B cell (primary cell): ENCODE measurements around the gene CXCR3. TPM values are rescaled to one million over a fixed set of nuclear protein-coding genes. Genes with fewer than 3 reads are reported as not detected.
A peak's percentile ranks its signal among the peaks of the same experiment; 100 is the strongest.

Source experiments
- ATAC-seq: fragments of 200-7000 bp; cut with Tn5 transposase; one replicate; pipeline ENCODE4 v1.10.0; 2021; ENCODE audit warnings: low read depth, mild to moderate bottlenecking, moderate number of reproducible peaks, moderate library complexity
- CTCF ChIA-PET: fragments of 350-600 bp; sonication (Branson Sonifier 250); formaldehyde crosslinking; loops from one replicate; lab custom pipeline; 2021; ENCODE audit warnings: antibody characterized with exemption, inconsistent platforms; lab: Charles Lee
- POLR2A ChIA-PET: fragments of 350-600 bp; sonication (Branson Sonifier 250); formaldehyde crosslinking; loops from one replicate; lab custom pipeline; 2021; ENCODE audit warnings: antibody characterized with exemption; lab: Charles Lee
- DNase-seq: peaks from one replicate; pipeline ENCODE4 v3.0.0; 2013
- H2AFZ ChIP-seq: 2 replicates; pipeline ENCODE4 v1.6.1; 2012; ENCODE audit warnings: mild to moderate bottlenecking, low read depth, low read length; ENCODE audit not compliant: insufficient read depth, poor library complexity, severe bottlenecking
- H3K27ac ChIP-seq, 2 donors: 1 replicate in 1 of 2; 2 replicates in 1 of 2; pipeline ENCODE4 v1.5.1; 2012 to 2013; ENCODE audit warnings: low read length in 2 of 2, mild to moderate bottlenecking in 2 of 2, moderate library complexity in 1 of 2
- H3K27me3 ChIP-seq, 4 experiments: fragments of 200-600 bp in 1 of 4; sonication (generic) in 1 of 4; replicated peaks in 1 of 4; 1 replicate in 2 of 4; 2 replicates in 2 of 4; pipeline versions ENCODE4 v1.6.1 to v1.7.0; 2013 to 2016; ENCODE audit warnings: low read length in 3 of 4, mild to moderate bottlenecking in 2 of 4, mixed read lengths in 1 of 4, moderate library complexity in 1 of 4; ENCODE audit not compliant: insufficient read depth in 4 of 4, control insufficient read depth in 3 of 4; ENCODE audit errors: control extremely low read depth in 1 of 4
- H3K36me3 ChIP-seq, 2 experiments: replicated peaks in 1 of 2; 1 replicate in 1 of 2; 2 replicates in 1 of 2; pipeline versions ENCODE4 v1.6.1 to v1.7.1; 2013; ENCODE audit warnings: low read length in 1 of 2; ENCODE audit not compliant: insufficient read depth in 2 of 2, control insufficient read depth in 1 of 2; ENCODE audit errors: control extremely low read depth in 1 of 2, extremely low read depth in 1 of 2
- H3K4me1 ChIP-seq, 2 donors: fragments of 200-600 bp in 1 of 2; sonication (generic) in 1 of 2; 1 replicate in 1 of 2; 2 replicates in 1 of 2; pipeline versions ENCODE4 v1.5.1 to v1.6.1; 2013 to 2017; ENCODE audit warnings: low read length in 2 of 2; ENCODE audit not compliant: control insufficient read depth in 2 of 2, insufficient read depth in 2 of 2
- H3K4me2 ChIP-seq: replicated peaks from 2 replicates; pipeline ENCODE3; 2012; ENCODE audit warnings: mild to moderate bottlenecking, low read depth, low read length; ENCODE audit not compliant: poor library complexity, severe bottlenecking
- H3K4me3 ChIP-seq, 5 experiments: fragments of 200-600 bp in 1 of 5; sonication (generic) in 1 of 5; 1 replicate in 3 of 5; 2 replicates in 2 of 5; pipeline versions ENCODE4 v1.5.1 to v1.7.0; 2011 to 2016; ENCODE audit warnings: low read length in 4 of 5, mild to moderate bottlenecking in 4 of 5, low read depth in 2 of 5, control low read depth in 1 of 5, moderate library complexity in 1 of 5; ENCODE audit not compliant: insufficient read depth in 1 of 5; ENCODE audit errors: control extremely low read depth in 1 of 5, extremely low read depth in 1 of 5
- H3K79me2 ChIP-seq: fragments of 200-600 bp; sonication (generic); one replicate; pipeline ENCODE4 v1.6.0; 2016; ENCODE audit warnings: low read length; ENCODE audit not compliant: control insufficient read depth, insufficient read depth
- H3K9ac ChIP-seq: fragments of 200-600 bp; sonication (generic); 2 replicates; pipeline ENCODE4 v1.6.1; 2017; ENCODE audit warnings: mild to moderate bottlenecking, low read length, moderate library complexity
- H3K9me3 ChIP-seq, 3 donors: one replicate each; pipeline versions ENCODE4 v1.6.1 to v1.7.1; 2013; ENCODE audit warnings: low read length in 2 of 3; ENCODE audit not compliant: control insufficient read depth in 2 of 3, insufficient read depth in 1 of 3; ENCODE audit errors: control extremely low read depth in 1 of 3
- H4K20me1 ChIP-seq: 2 replicates; pipeline ENCODE4 v1.6.0; 2012; ENCODE audit warnings: mild to moderate bottlenecking, low read length; ENCODE audit not compliant: insufficient read depth, control insufficient read depth, poor library complexity, severe bottlenecking
- H3K27ac Mint-ChIP-seq: one replicate; pipeline ENCODE4 v1.8.0; 2021; ENCODE audit warnings: mixed read lengths
- H3K27me3 Mint-ChIP-seq: one replicate; pipeline ENCODE4 v1.8.0; 2021; ENCODE audit warnings: mixed read lengths
- H3K4me1 Mint-ChIP-seq: one replicate; pipeline ENCODE4 v1.8.0; 2021; ENCODE audit warnings: mixed read lengths
- H3K4me3 Mint-ChIP-seq: one replicate; pipeline ENCODE4 v1.8.0; 2021; ENCODE audit warnings: mixed read lengths
- H3K9me3 Mint-ChIP-seq: one replicate; pipeline ENCODE4 v1.8.0; 2022; ENCODE audit warnings: mixed read lengths; ENCODE audit not compliant: insufficient read depth
- EZH2 ChIP-seq: IDR thresholded peaks from 2 replicates; pipeline ENCODE4 v1.6.1; 2012; ENCODE audit warnings: borderline replicate concordance, low read depth, mild to moderate bottlenecking, moderate library complexity, low read length; ENCODE audit not compliant: insufficient read depth, poor library complexity, severe bottlenecking
- WGBS: methylation state at CpG from one replicate; pipeline ENCODE4 v1.1.5; 2013; ENCODE audit warnings: missing lambda C conversion rate; ENCODE audit not compliant: insufficient coverage; 5-methylcytosine and 5-hydroxymethylcytosine counted together
- intact Hi-C: fragments of 100-400 bp; cut with micrococcal nuclease; formaldehyde crosslinking; loops from one replicate; pipeline ENCODE4 v1.10.0; 2022
- polyA plus RNA-seq: library from polyadenylated mRNA; depleted of rRNA; stranded (reverse); fragments of >200 nt; gene quantifications from 2 replicates; pipeline ENCODE4 v1.2.3, GENCODE V29; 2012
- total RNA-seq, 2 donors: library from RNA; stranded (reverse); fragments of 120-200 nt in 1 of 2; gene quantifications; 1 replicate in 1 of 2; 2 replicates in 1 of 2; pipeline versions ENCODE4 v1.2.3 to v1.2.4, GENCODE V29; 2013 to 2022
- TF ChIP-seq, protein P1 (sequence below): fragments of 200-600 bp; IDR thresholded peaks from one replicate; pipeline ENCODE4 v1.8.0; 2022; ENCODE audit warnings: antibody characterized with exemption, mild to moderate bottlenecking

The CXCR3 gene
- total and polyA plus RNA-seq, 2 donors (not counting 1 experiment from before 2014, with no cell fraction given) = 6.9 to 8.7 TPM

DNA sequence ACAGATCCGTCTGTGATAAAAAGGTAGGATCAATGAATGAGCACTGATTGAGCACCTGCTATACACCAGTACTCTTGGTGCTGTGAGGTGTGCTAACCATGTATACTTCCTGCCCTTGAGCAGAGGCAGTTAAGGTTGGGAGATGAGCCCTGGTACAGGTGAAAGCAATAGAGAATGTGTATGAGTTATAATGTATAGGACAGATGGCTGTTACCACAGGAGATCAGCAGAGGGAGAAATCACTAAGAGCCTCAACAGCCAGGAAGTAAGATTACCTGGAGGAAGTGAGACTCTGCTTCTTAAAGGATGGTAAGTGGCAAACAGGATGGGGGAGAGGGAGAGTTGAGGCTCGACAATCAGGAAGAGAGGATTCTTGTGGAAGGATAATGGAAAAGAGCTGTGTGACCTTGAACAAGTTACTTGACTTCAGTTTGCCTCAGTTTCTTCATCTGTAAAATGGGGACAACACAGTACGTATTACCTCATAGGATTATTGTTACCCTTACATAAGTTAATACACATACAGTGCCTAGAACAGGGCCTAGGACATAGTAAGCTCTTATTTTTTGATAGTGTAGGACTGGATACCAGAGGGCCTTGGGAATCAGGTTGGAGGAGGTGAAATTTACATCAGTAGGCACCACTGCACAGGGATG is 9.1 kb downstream of the CXCR3 start:
- Histone ChIP-seq H3K4me3 (no peak overlapping the region), H3K4me1 (peaks cover 15 to 19% of the 10 kb centered on the region in 2 donors), H3K36me3 (peaks cover 0 to 39% of the 10 kb centered on the region in 2 experiments), H3K27me3 (no peaks in the 10 kb centered on the region), H4K20me1 (no peaks in the 10 kb centered on the region), H3K4me2 (no peak overlapping the region), H3K79me2 (no peaks in the 10 kb centered on the region), H3K9me3 (no peaks in the 10 kb centered on the region), H3K27ac (no peak overlapping the region), H3K9ac (no peak overlapping the region), H2AFZ (no peak overlapping the region)
- ATAC-seq (no peak), DNase-seq (no peak)
- Mint-ChIP-seq H3K4me3 (no peak overlapping the region), H3K27me3 (no peaks in the 10 kb centered on the region), H3K4me1 (peaks cover 23% of the 10 kb centered on the region), H3K27ac (peak overlapping the region; percentile 50), H3K9me3 (no peaks in the 10 kb centered on the region)
- no peak for TF ChIP-seq EZH2
- TF ChIP-seq, protein P1, sequence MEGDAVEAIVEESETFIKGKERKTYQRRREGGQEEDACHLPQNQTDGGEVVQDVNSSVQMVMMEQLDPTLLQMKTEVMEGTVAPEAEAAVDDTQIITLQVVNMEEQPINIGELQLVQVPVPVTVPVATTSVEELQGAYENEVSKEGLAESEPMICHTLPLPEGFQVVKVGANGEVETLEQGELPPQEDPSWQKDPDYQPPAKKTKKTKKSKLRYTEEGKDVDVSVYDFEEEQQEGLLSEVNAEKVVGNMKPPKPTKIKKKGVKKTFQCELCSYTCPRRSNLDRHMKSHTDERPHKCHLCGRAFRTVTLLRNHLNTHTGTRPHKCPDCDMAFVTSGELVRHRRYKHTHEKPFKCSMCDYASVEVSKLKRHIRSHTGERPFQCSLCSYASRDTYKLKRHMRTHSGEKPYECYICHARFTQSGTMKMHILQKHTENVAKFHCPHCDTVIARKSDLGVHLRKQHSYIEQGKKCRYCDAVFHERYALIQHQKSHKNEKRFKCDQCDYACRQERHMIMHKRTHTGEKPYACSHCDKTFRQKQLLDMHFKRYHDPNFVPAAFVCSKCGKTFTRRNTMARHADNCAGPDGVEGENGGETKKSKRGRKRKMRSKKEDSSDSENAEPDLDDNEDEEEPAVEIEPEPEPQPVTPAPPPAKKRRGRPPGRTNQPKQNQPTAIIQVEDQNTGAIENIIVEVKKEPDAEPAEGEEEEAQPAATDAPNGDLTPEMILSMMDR = no peak
- CTCF ChIA-PET = interaction anchor here (1.1 to 1.5 kb wide), 2 partner anchors 13 to 43 kb away, joined by 4 to 5 read pairs; no protein-coding TSS in a partner anchor
- POLR2A ChIA-PET = no interaction called here
- 71% methylated on average over 1 of the region's 3 CpGs for WGBS
- intact Hi-C loops = loop anchor here (1.0 kb wide), 1 partner anchor 43 kb away; no protein-coding TSS in a partner anchor

DNA sequence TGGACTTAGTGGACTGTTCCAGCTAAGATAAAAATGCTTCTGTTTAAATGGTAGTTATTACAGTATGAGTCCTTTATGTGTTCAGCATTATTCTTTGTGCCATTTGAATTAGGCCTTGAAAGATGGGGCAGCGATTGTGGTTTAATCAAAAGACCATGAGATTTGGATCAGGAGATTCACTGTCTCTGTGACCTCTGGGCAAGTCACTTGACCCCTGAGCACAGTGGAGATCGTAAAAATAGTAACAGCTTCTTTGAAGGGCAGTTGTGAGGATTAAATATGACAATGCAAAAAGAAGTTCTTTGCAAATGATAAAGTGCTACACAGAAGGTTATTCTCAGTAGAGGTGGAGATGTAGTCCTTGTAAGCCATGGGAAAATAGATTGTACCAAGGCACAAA is 10.8 kb downstream of the CXCR3 start:
- 80% methylated on average over 1 of the region's 2 CpGs for WGBS
- ATAC-seq (no peak), DNase-seq (no peak)
- H3K9me3 ChIP-seq = no peaks in the 10 kb centered on the region
- TF ChIP-seq EZH2 = no peak
- no peaks in the 10 kb centered on the region for H3K79me2 ChIP-seq
- no peak overlapping the region for H3K27ac ChIP-seq
- no peak overlapping the region for H3K4me3 Mint-ChIP-seq
- peaks cover 15 to 19% of the 10 kb centered on the region in 2 donors for H3K4me1 ChIP-seq
- CTCF ChIA-PET = interaction anchor here (1.9 kb wide), 1 partner anchor 45 kb away, joined by 7 read pairs; no protein-coding TSS in a partner anchor
- H3K4me3 ChIP-seq = no peak overlapping the region
- H2AFZ ChIP-seq = no peak overlapping the region
- H3K9ac ChIP-seq = no peak overlapping the region
- peaks cover 23% of the 10 kb centered on the region for H3K4me1 Mint-ChIP-seq
- no peaks in the 10 kb centered on the region for H3K27me3 ChIP-seq
- intact Hi-C loops = no loop called here
- POLR2A ChIA-PET = no interaction called here
- H3K27ac Mint-ChIP-seq = peak overlapping the region; percentile 16
- H3K4me2 ChIP-seq = no peak overlapping the region
- H3K9me3 Mint-ChIP-seq = no peaks in the 10 kb centered on the region
- H3K36me3 ChIP-seq = peaks cover 0 to 42% of the 10 kb centered on the region in 2 experiments
- no peaks in the 10 kb centered on the region for H3K27me3 Mint-ChIP-seq
- no peaks in the 10 kb centered on the region for H4K20me1 ChIP-seq
